ENCODE measurements around the gene GRAMD1B.

The GRAMD1B gene

DNA sequence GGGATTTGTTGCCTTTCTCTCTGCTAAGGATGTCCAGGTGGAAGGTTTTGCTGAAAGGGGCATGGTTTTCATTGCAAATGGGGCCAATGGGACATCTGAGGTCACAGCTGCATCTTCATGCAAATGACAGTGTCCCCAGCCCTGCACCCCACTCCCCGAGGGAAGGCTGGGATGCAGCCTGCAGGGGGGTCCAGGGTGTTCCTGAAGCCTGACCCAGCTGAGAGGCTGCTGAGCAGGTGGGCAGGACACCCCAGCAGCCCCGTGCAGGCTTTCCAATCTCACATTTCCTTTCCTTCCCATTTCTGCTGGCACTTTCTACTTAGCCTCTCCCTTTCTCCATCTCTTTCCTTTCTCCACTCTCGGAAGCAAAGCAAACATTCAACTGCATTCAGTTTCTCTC lies 146.0 kb downstream of the GRAMD1B start:
- H3K27me3 ChIP-seq: no peaks in the 10 kb centered on the region
- H3K4me1 ChIP-seq (ENCODE audit: control insufficient read depth in 1 of 2, insufficient read depth in 1 of 2, low read depth in 1 of 2, low read length in 1 of 2): peaks cover 17 to 20% of the 10 kb centered on the region in 2 experiments
- H3K4me3 ChIP-seq (ENCODE audit: low read depth in 1 of 2, low read length in 1 of 2): no peak overlapping the region
- H3K36me3 ChIP-seq: peaks cover 9% of the 10 kb centered on the region
- no peaks in the 10 kb centered on the region for H3K9me3 ChIP-seq
- no peak overlapping the region for H3K27ac ChIP-seq
- TF ChIP-seq, protein P1, sequence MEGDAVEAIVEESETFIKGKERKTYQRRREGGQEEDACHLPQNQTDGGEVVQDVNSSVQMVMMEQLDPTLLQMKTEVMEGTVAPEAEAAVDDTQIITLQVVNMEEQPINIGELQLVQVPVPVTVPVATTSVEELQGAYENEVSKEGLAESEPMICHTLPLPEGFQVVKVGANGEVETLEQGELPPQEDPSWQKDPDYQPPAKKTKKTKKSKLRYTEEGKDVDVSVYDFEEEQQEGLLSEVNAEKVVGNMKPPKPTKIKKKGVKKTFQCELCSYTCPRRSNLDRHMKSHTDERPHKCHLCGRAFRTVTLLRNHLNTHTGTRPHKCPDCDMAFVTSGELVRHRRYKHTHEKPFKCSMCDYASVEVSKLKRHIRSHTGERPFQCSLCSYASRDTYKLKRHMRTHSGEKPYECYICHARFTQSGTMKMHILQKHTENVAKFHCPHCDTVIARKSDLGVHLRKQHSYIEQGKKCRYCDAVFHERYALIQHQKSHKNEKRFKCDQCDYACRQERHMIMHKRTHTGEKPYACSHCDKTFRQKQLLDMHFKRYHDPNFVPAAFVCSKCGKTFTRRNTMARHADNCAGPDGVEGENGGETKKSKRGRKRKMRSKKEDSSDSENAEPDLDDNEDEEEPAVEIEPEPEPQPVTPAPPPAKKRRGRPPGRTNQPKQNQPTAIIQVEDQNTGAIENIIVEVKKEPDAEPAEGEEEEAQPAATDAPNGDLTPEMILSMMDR (IDR thresholded peaks at IDR 0.05): no peak

DNA sequence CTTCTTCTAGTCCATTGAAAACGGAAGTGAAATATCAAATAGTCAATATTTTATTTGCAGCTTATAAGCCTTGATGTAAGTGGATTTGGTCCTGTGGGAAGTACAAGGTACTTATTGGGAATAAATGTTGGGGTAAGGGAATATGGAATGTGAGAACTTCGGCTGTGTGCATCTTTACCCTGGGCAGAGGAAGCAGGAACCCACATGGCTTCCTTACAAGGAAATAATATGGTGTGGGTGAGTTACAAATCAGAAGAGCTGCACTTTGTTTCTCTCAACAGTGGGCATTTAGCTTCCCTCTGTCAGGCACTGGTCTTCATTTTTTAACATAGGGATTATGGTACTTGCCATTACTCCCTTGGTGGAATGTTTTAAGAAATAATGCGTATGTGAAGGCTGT lies 146.4 kb downstream of the GRAMD1B start:
- TF ChIP-seq, protein P1 (IDR thresholded peaks at IDR 0.05): no peak
- Histone ChIP-seq H3K27ac (no peak overlapping the region), H3K36me3 (peaks cover 9% of the 10 kb centered on the region), H3K27me3 (no peaks in the 10 kb centered on the region), H3K4me3 (ENCODE audit: low read depth in 1 of 2, low read length in 1 of 2) (no peak overlapping the region), H3K9me3 (no peaks in the 10 kb centered on the region), H3K4me1 (ENCODE audit: control insufficient read depth in 1 of 2, insufficient read depth in 1 of 2, low read depth in 1 of 2, low read length in 1 of 2) (peaks cover 13 to 16% of the 10 kb centered on the region in 2 experiments)

DNA sequence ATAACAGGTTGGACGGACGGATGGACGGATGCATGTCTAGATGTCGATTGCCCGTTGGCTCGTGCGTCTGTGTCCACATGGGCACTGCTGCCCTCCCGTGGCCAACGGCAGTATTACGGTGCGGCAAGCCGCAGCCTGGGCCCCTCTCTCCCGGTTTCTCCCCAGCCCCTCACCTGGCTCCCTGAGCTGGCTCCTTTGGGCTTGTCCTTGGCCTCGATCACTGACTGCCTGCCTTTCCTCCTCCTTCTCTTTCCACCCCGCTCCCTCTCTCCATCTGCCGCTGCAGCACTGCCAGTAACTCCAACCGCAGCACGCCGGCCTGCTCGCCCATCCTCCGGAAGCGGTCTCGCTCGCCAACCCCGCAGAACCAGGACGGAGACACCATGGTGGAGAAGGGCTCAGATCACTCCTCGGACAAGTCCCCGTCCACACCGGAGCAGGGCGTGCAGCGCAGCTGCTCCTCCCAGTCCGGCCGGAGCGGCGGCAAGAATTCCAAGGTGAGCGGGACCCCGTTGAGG lies 147.1 kb downstream of the GRAMD1B start:
- H3K36me3 ChIP-seq: peaks cover 11% of the 10 kb centered on the region
- H3K4me1 ChIP-seq (ENCODE audit: control insufficient read depth in 1 of 2, insufficient read depth in 1 of 2, low read depth in 1 of 2, low read length in 1 of 2): peaks cover 13 to 16% of the 10 kb centered on the region in 2 experiments
- no peak overlapping the region for H3K27ac ChIP-seq
- no peak overlapping the region for H3K4me3 ChIP-seq (ENCODE audit: low read depth in 1 of 2, low read length in 1 of 2)
- no peaks in the 10 kb centered on the region for H3K9me3 ChIP-seq
- TF ChIP-seq, protein P1 (IDR thresholded peaks at IDR 0.05): peak; percentile 82
- no peaks in the 10 kb centered on the region for H3K27me3 ChIP-seq

DNA sequence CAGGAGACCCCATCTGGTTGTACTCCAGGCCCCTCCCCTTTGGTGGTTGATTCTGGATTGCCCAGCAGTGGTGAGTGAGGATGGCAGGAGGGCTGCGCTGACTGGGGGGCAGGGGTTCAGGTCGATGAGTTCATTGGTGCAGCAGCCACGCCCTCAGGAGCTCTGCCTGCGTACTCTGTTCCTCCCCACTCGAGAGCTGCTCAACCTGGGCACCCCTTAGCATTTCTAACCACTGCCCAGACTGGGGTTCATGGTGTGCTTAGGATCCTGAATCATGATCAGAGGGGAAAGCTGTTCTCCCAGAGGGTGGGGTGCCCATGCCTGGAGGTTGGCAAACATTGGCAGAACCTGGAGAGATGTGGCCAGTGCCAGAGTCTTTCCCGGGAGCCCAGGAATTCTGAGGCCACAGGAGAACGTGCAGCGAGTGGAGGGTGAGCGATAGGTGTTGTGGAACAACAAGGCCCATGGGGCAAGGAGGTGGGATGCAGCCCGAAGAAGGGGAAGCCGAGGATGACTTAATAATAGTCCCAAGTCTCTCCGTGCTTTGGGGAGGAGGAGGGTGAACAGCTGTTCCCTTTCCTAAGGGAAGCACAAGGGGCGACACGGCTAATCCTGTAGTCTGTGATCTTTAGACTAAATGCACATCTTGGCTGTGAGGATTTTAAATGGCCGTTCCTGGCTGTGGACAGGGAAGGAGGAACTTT lies 148.9 kb downstream of the GRAMD1B start:
- H3K36me3 ChIP-seq: peaks cover 12% of the 10 kb centered on the region
- no peaks in the 10 kb centered on the region for H3K27me3 ChIP-seq
- H3K27ac ChIP-seq: no peak overlapping the region
- H3K9me3 ChIP-seq: no peaks in the 10 kb centered on the region
- peaks cover 13 to 16% of the 10 kb centered on the region in 2 experiments for H3K4me1 ChIP-seq (ENCODE audit: control insufficient read depth in 1 of 2, insufficient read depth in 1 of 2, low read depth in 1 of 2, low read length in 1 of 2)
- no peak overlapping the region for H3K4me3 ChIP-seq (ENCODE audit: low read depth in 1 of 2, low read length in 1 of 2)
- TF ChIP-seq, protein P1 (IDR thresholded peaks at IDR 0.05): no peak

DNA sequence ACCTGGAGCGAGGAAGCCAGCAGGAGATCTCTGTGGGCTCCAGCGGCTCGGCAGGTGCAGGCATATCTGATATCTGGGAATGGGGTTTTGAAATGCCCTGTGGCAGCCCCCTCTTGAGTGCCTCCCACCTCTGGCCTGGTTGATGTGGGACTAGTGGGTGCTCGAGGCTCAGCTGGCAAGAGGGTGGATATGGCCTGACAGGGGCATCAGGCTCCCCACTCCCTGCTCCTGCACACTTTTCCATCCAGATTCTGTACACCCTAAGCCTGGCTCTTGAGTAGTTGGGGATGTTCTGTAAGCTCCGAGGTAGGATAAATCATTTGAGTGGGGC lies 149.4 kb downstream of the GRAMD1B start:
- H3K27ac ChIP-seq: no peak overlapping the region

More for the DNA sequence above, 149.4 kb downstream of the GRAMD1B start:
- Histone ChIP-seq H3K9me3 (no peaks in the 10 kb centered on the region), H3K27me3 (no peaks in the 10 kb centered on the region), H3K4me1 (ENCODE audit: control insufficient read depth in 1 of 2, insufficient read depth in 1 of 2, low read depth in 1 of 2, low read length in 1 of 2) (peaks cover 13 to 16% of the 10 kb centered on the region in 2 experiments), H3K4me3 (ENCODE audit: low read depth in 1 of 2, low read length in 1 of 2) (no peak overlapping the region), H3K36me3 (peaks cover 12% of the 10 kb centered on the region)
- TF ChIP-seq, protein P1 (IDR thresholded peaks at IDR 0.05): no peak

Measured in neutrophil (primary cell).